Muscle layer of colon (tissue), 2 donors: ENCODE measurements around the gene CNIH3.
"Not testable (repeated sequence)": the region's sequence is repeated elsewhere in the genome, so short reads cannot be mapped to it uniquely, and the experiment has no call there.

Experiments
- H3K27ac ChIP-seq: one replicate; pipeline ENCODE4 v1.7.0; 2013; ENCODE audit warnings: low read depth, mild to moderate bottlenecking, low read length, moderate library complexity
- H3K27me3 ChIP-seq, 2 donors: one replicate each; pipeline ENCODE4 v1.7.0; 2013; ENCODE audit warnings: low read length in 2 of 2, mild to moderate bottlenecking in 2 of 2; ENCODE audit not compliant: insufficient read depth in 2 of 2, control insufficient read depth in 1 of 2
- H3K36me3 ChIP-seq: one replicate; pipeline ENCODE4 v1.7.0; 2013; ENCODE audit warnings: mild to moderate bottlenecking, low read length; ENCODE audit not compliant: insufficient read depth
- H3K4me1 ChIP-seq: one replicate; pipeline ENCODE4 v1.7.0; 2013; ENCODE audit warnings: mild to moderate bottlenecking, low read length; ENCODE audit not compliant: insufficient read depth
- H3K4me3 ChIP-seq, 2 donors: one replicate each; pipeline ENCODE4 v1.7.0; 2013; ENCODE audit warnings: low read length in 2 of 2, low read depth in 1 of 2, mild to moderate bottlenecking in 1 of 2, moderate library complexity in 1 of 2
- H3K9ac ChIP-seq: one replicate; pipeline ENCODE4 v1.7.0; 2013; ENCODE audit warnings: low read length
- H3K9me3 ChIP-seq: one replicate; pipeline ENCODE4 v1.7.0; 2013; ENCODE audit warnings: mild to moderate bottlenecking, low read length
- donor health status: abdominal sarcoma.
- donor health status: Adenocarcinoma of cecum.

CNIH3 gene

DNA sequence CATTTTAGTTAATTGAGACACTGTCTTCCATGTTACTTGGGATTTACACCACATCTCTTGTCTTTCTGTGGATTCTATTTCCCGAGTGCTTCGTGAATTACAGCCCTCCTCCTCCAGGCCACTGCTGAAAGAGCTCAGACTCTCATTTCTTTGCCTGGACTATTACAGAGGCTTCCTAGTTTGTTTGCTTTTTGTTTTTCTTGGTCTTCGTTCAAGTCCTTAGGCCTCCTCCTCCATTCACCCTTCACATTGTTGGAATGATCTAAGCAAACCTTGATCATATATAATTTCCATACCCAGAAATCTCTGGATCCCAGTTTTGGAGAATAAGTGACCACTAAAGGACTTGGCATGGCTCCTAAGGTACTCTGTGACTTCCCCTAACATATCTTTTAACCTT, 94.1 kb downstream of the CNIH3 start:
- no peak overlapping the region for H3K4me3 ChIP-seq
- no peak overlapping the region for H3K9ac ChIP-seq
- no peaks in the 10 kb centered on the region for H3K4me1 ChIP-seq
- no peaks in the 10 kb centered on the region for H3K36me3 ChIP-seq
- no peaks in the 10 kb centered on the region for H3K27me3 ChIP-seq
- H3K27ac ChIP-seq = no peak overlapping the region
- H3K9me3 ChIP-seq = no peaks in the 10 kb centered on the region

DNA sequence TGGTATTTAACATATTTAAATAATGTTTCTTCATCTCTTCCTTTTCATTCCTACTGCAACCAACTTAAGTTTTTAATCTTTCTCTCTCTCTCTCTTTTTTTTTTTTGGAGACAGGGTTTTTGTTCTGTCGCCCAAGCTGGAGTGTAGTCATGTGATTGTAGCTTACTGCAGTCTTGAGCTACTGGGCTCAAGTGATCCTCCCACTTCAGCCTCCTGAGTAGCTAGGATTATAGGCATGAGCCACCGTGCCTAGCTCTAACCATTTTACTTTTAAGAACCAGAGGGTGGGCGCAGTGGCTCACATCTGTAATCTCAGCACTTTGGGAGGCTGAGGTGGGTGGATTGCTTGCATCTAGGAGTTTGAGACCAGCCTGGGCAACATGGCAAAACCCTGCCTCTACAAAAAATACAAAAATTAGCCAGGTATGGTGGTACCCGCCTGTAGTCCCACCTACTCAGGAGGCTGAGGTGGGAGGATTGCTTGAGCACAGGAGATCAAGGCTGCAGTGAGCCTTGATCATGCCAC, 95.2 kb downstream of the CNIH3 start:
- H3K27ac ChIP-seq, H3K36me3 ChIP-seq, H3K4me1 ChIP-seq, H3K9ac ChIP-seq, H3K4me3 ChIP-seq, H3K9me3 ChIP-seq, H3K27me3 ChIP-seq: not testable (repeated sequence)

DNA sequence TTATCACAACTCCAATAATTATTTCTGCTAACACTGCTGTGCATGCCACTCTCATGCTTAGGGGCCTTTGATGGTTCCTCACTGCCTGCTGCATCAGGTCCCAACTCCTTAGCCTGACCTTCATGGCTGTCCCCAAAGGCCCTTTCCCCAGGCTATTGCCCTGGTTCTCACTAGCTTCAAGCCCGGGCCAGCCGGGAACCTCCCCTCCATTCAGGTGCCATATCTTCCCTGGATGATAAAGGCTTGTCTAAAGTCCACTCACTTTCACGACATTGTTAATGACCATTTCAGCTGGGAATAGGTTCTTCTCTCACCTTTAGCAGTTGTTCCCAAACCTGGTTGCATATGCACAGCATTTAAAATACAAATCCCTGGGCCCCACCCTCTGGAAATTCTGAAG, 95.8 kb downstream of the CNIH3 start:
- H3K9ac ChIP-seq = no peak overlapping the region
- no peak overlapping the region for H3K27ac ChIP-seq
- no peak overlapping the region for H3K4me3 ChIP-seq
- H3K36me3 ChIP-seq = no peaks in the 10 kb centered on the region
- H3K9me3 ChIP-seq = no peaks in the 10 kb centered on the region
- no peaks in the 10 kb centered on the region for H3K27me3 ChIP-seq
- no peaks in the 10 kb centered on the region for H3K4me1 ChIP-seq

DNA sequence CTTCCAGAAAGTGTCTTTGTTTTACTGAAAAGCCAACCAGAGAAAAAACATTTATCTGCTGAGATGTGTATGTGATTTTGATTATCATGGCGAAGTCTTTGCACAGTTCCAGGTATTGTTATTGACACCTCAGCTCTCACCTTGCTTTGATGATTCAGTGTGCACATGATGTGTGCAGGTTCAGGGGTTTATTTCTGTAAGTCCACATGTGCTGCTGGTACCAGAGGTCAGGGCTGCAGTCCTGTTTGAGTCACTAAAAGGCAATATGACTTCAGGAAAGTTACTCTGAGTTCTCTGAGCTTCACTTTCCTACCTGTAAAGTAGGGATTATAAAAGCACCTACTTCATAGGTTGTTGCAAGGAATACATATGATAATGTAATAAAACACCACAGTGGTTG, 97.1 kb downstream of the CNIH3 start:
- no peaks in the 10 kb centered on the region for H3K9me3 ChIP-seq
- no peaks in the 10 kb centered on the region for H3K27me3 ChIP-seq
- no peaks in the 10 kb centered on the region for H3K36me3 ChIP-seq
- no peak overlapping the region for H3K27ac ChIP-seq
- no peak overlapping the region for H3K4me3 ChIP-seq
- no peak overlapping the region for H3K9ac ChIP-seq
- H3K4me1 ChIP-seq = no peaks in the 10 kb centered on the region

DNA sequence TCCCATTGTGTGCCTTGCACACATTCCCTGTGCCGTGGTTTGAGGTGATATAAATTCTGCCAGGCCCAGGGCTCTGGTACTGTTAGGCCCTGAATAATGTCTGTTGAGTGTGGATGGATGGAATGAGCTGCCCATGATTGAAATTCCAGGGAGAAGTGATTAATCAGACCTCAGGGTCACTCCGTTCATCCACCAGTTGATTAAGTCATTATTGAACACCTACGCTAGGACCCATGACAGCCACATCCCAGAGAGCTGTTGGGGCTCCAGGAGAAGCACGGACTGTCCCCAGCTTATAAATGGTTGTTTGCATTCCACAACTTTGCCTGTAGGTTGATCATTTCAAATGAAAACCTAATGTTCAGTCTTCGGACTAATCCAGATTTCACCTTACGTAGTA, 98.4 kb downstream of the CNIH3 start:
- H3K27me3 ChIP-seq = no peaks in the 10 kb centered on the region
- no peak overlapping the region for H3K27ac ChIP-seq
- no peaks in the 10 kb centered on the region for H3K4me1 ChIP-seq
- no peaks in the 10 kb centered on the region for H3K36me3 ChIP-seq
- H3K9me3 ChIP-seq = no peaks in the 10 kb centered on the region
- H3K9ac ChIP-seq = no peak overlapping the region
- H3K4me3 ChIP-seq = no peak overlapping the region

DNA sequence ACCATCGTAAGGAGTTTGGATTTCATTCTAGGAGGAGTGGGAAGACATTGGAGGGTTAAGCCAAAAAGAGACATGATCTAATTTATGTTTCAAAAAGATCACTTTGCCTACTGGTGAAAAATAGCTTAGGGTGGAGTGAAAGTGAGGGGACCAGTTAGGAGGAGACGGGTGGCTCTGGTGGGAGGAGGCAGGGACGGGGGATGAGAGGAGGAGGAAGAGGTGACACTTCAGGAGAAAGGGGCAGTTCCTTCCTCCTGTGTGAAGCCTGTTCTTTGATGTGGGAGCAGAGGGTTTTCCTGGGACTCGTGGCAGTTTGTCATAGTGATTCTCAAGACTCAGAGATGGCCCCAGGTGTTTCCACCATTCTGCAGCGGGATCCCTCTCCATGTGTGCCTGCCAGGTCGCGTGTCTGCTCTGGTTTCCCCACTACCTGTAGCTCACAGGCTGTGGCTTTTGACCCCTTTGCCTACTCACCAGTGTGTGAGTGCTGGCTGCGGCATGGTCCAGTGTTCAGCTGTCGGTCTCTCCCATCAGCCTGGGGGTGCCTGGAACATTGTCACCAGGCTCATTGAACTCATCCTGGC, 102.4 kb downstream of the CNIH3 start:
- Histone ChIP-seq H3K27ac (no peak overlapping the region), H3K4me1 (no peaks in the 10 kb centered on the region), H3K27me3 (no peaks in the 10 kb centered on the region), H3K36me3 (no peaks in the 10 kb centered on the region), H3K4me3 (no peak overlapping the region), H3K9me3 (no peaks in the 10 kb centered on the region), H3K9ac (no peak overlapping the region)

DNA sequence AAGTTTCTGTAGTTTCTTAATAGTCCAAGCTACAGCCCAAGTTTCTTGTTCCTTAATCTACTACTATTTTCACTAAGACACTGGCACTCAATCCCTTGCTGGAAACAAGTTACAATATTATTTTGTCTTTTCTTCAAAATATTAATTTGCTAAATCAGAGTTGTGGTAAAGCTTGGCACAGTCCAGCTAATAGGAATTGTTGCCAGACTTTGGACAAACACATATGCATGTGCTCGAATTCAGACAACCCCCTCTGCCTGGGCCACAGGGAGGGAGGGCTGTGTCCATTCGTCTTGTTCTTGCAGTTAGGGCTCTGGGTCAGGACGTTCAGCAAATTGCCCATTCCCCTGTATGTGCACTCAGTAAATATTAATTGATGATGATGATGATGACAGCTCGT, 103.6 kb downstream of the CNIH3 start:
- H3K27me3 ChIP-seq = no peaks in the 10 kb centered on the region
- no peaks in the 10 kb centered on the region for H3K36me3 ChIP-seq
- H3K9ac ChIP-seq = no peak overlapping the region
- H3K4me3 ChIP-seq = no peak overlapping the region
- no peaks in the 10 kb centered on the region for H3K9me3 ChIP-seq
- no peaks in the 10 kb centered on the region for H3K4me1 ChIP-seq
- no peak overlapping the region for H3K27ac ChIP-seq

DNA sequence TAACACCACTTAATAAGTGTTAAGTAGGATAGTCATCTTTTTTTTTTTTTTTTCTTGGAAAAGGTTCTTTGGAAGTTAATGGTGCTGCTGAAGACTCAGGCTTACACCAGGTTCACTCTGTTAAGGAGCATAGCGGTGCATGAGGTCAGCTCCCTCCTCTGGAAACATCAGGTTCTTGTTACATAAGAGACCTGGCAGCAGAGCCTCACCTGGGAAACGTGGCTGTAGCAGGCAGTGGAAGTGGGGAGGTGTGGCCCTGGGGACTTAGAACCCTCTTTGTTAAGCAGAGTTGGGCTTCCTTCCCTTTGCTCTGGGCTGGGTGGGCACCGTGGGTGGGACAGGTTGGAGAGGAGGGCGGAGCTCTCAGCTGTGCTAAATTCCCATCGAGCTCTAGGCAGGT, 104.1 kb downstream of the CNIH3 start:
- no peaks in the 10 kb centered on the region for H3K27me3 ChIP-seq
- no peak overlapping the region for H3K27ac ChIP-seq
- no peaks in the 10 kb centered on the region for H3K4me1 ChIP-seq
- H3K9ac ChIP-seq = no peak overlapping the region
- no peaks in the 10 kb centered on the region for H3K9me3 ChIP-seq
- no peak overlapping the region for H3K4me3 ChIP-seq
- no peaks in the 10 kb centered on the region for H3K36me3 ChIP-seq

DNA sequence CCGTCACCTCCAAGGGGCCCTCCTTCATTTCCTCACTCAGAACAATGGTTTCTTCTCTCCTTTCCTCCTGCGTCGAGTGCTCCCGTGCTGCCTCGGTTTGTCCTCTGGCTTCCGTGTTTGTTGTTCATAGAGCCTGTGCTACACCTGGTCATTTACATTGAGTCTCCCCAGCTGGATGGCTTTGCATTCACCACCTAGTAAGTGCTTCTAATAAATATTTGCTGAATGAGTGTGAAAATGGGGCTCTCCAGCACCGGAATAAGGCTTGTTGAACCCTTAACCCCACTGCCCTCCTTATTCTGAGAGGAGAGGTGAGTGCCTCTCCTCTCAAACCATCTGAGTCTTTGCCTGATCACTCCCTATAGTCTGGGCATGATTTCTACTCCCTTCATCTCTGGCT, 104.9 kb downstream of the CNIH3 start:
- Histone ChIP-seq H3K4me3 (no peak overlapping the region), H3K27ac (no peak overlapping the region), H3K4me1 (no peaks in the 10 kb centered on the region), H3K36me3 (no peaks in the 10 kb centered on the region), H3K27me3 (no peaks in the 10 kb centered on the region), H3K9me3 (no peaks in the 10 kb centered on the region), H3K9ac (no peak overlapping the region)

DNA sequence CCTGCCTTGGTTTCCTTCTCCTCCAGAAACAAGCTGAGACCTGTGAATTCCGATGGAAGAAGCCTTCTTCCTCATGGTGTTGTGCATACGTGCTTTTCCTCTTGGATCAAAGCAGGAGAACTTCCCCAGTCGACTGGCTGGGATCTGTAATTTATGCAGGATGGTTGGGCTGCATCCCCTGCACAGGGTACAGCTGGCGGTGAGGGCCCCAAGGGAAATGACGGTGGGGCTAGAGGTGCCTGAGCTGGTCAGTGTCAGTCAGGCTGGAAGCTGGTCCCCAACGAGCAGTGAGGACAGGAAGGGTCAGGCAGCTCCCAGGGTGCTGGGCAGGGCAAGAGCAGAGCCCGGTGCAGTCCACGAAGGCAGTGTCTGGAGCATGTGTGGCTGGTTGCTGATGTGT, 106.7 kb downstream of the CNIH3 start:
- H3K36me3 ChIP-seq = no peaks in the 10 kb centered on the region
- no peaks in the 10 kb centered on the region for H3K4me1 ChIP-seq
- H3K4me3 ChIP-seq = no peak overlapping the region
- no peaks in the 10 kb centered on the region for H3K27me3 ChIP-seq
- no peaks in the 10 kb centered on the region for H3K9me3 ChIP-seq
- H3K9ac ChIP-seq = no peak overlapping the region
- H3K27ac ChIP-seq = no peak overlapping the region

DNA sequence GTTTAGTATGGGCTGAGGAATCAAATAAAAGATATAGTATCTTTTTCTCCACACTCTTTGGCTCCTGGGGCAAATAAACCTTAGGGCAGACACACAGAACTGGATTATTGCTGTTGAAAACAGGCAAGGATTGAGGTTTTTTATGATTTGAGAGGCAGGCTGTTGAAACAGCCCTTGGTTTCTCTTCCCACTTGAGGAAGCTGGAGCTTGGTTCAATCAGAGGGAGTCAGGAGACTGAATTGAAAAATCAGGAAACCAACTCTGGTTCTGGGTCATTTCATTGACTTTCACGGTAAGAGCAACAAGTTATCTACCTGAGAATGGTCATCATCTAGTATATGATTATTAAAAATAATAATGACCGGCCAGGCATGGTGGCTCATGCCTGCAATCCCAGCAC, 108.4 kb downstream of the CNIH3 start:
- Histone ChIP-seq H3K27ac (no peak overlapping the region), H3K9ac (no peak overlapping the region), H3K36me3 (no peaks in the 10 kb centered on the region), H3K4me3 (no peak overlapping the region), H3K9me3 (no peaks in the 10 kb centered on the region), H3K4me1 (no peaks in the 10 kb centered on the region), H3K27me3 (no peaks in the 10 kb centered on the region)

DNA sequence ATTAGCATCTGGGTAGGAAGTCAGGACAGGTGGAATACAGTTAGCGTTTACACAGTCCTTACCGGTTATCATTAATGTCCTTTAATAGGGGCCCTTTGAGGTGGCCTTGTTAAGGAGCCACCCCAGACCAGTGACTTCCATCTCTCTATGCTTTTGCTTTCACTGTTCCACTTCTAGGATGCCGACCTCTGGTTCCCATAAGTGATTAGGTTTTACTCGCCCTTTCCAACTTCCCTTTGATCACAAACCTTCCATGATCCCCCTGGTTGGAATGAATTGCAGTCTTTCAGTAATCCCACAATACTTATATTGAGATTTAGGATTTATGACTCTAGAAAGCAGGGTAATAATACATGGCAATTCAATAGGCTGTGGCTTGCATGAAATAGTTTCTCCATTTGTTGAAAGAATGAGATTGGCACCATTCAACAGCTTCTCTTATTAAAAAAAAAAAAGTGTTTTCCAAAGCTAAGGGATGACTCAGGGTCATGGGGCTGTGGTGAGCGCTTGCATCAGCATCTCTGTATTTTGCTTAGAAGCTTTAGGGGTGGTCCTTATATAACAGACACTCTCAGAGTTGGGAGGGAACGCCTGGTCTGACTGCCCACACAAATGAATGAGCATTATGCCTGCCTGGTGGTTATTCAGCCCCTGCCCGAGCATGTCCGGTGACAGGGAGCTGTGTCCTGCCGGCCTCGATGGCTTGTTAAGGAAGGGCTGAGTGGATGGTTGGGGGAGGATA, 110.5 kb downstream of the CNIH3 start:
- H3K27me3 ChIP-seq = no peaks in the 10 kb centered on the region
- no peaks in the 10 kb centered on the region for H3K9me3 ChIP-seq
- H3K27ac ChIP-seq = no peak overlapping the region
- H3K9ac ChIP-seq = no peak overlapping the region
- H3K4me3 ChIP-seq = no peak overlapping the region
- no peaks in the 10 kb centered on the region for H3K36me3 ChIP-seq
- no peaks in the 10 kb centered on the region for H3K4me1 ChIP-seq
